Measurements from ENCODE around the gene TMEM117.

Gene TMEM117

DNA sequence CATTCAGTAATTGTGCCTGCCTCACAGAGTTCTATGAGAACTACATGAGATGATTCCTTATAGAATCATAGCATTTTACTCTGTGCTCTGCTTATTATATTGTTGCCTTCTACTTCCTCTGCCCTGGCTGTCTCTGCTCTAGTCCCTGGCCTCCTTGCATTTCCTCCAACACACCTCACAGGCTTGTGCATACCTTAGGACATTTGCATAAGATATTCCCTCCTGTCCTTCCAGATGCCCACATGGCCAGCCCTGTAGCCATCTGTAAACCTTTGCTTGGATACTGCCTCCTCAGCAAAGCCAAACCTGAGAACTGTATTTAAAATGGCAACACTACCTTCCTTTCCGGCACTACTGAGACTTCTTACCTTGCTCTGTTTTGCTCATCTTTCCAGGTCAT is 586.7 kb downstream of the TMEM117 start:
- no peak overlapping the region for H2AFZ ChIP-seq (ENCODE audit: low read depth)
- H3K27me3 ChIP-seq (ENCODE audit: insufficient read depth, low read depth): no peaks in the 10 kb centered on the region
- H3K27ac ChIP-seq: no peak overlapping the region
- no peak overlapping the region for H3K4me3 ChIP-seq (IDR thresholded peaks at IDR 0.05; ENCODE audit: insufficient read depth, low read depth, low read length)
- no peaks in the 10 kb centered on the region for H3K36me3 ChIP-seq (ENCODE audit: insufficient read depth)
- no peaks in the 10 kb centered on the region for H3K4me1 ChIP-seq (ENCODE audit: low read depth, poor library complexity, severe bottlenecking)
- H3K79me2 ChIP-seq (ENCODE audit: insufficient read depth, low read depth): no peaks in the 10 kb centered on the region
- H3K9ac ChIP-seq: no peak overlapping the region
- TF ChIP-seq, protein P1, sequence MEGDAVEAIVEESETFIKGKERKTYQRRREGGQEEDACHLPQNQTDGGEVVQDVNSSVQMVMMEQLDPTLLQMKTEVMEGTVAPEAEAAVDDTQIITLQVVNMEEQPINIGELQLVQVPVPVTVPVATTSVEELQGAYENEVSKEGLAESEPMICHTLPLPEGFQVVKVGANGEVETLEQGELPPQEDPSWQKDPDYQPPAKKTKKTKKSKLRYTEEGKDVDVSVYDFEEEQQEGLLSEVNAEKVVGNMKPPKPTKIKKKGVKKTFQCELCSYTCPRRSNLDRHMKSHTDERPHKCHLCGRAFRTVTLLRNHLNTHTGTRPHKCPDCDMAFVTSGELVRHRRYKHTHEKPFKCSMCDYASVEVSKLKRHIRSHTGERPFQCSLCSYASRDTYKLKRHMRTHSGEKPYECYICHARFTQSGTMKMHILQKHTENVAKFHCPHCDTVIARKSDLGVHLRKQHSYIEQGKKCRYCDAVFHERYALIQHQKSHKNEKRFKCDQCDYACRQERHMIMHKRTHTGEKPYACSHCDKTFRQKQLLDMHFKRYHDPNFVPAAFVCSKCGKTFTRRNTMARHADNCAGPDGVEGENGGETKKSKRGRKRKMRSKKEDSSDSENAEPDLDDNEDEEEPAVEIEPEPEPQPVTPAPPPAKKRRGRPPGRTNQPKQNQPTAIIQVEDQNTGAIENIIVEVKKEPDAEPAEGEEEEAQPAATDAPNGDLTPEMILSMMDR (conservative IDR thresholded peaks at IDR 0.05; ENCODE audit: low read depth, low read length): no peak
- H3K4me2 ChIP-seq: no peak overlapping the region
- no peaks in the 10 kb centered on the region for H4K20me1 ChIP-seq (ENCODE audit: insufficient read depth)

DNA sequence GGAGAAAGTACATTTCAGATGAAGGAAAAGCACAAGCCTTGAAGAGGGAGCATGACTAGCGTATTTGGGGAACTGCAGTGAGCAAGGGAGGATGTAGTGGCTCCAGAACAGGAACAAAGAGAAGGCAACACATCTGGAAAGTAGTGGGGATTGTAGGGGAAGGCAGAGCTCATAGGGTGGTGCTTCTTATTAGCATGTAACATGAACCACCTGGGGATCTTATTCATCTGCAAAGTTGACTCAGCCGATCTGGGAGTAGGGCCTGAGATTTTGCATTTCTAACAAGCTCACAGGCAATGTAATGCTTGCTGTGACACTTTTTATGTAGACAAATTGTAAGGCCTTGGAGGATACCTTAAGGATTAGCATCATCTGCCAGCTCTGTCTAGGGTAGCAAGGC is 592.9 kb downstream of the TMEM117 start:
- H3K27ac ChIP-seq: no peak overlapping the region
- no peak overlapping the region for H3K4me2 ChIP-seq
- H3K36me3 ChIP-seq (ENCODE audit: insufficient read depth): no peaks in the 10 kb centered on the region
- no peak overlapping the region for H3K4me3 ChIP-seq (IDR thresholded peaks at IDR 0.05; ENCODE audit: insufficient read depth, low read depth, low read length)
- H3K79me2 ChIP-seq (ENCODE audit: insufficient read depth, low read depth): no peaks in the 10 kb centered on the region
- H4K20me1 ChIP-seq (ENCODE audit: insufficient read depth): no peaks in the 10 kb centered on the region
- H3K4me1 ChIP-seq (ENCODE audit: low read depth, poor library complexity, severe bottlenecking): no peaks in the 10 kb centered on the region
- no peaks in the 10 kb centered on the region for H3K27me3 ChIP-seq (ENCODE audit: insufficient read depth, low read depth)
- no peak overlapping the region for H3K9ac ChIP-seq
- TF ChIP-seq, protein P1 (conservative IDR thresholded peaks at IDR 0.05; ENCODE audit: low read depth, low read length): no peak
- no peak overlapping the region for H2AFZ ChIP-seq (ENCODE audit: low read depth)

GRCh38 chr12:44431647-44432343 is 595.9 kb downstream of the TMEM117 start:
- Histone ChIP-seq H3K36me3 (ENCODE audit: insufficient read depth) (no peaks in the 10 kb centered on the region), H3K27me3 (ENCODE audit: insufficient read depth, low read depth) (no peaks in the 10 kb centered on the region)

GRCh38 chr12:44433659-44434058 is 597.8 kb downstream of the TMEM117 start:
- TF ChIP-seq, protein P1 (conservative IDR thresholded peaks at IDR 0.05; ENCODE audit: low read depth, low read length): no peak
- H3K27ac ChIP-seq: no peak overlapping the region
- no peaks in the 10 kb centered on the region for H3K36me3 ChIP-seq (ENCODE audit: insufficient read depth)
- H3K79me2 ChIP-seq (ENCODE audit: insufficient read depth, low read depth): no peaks in the 10 kb centered on the region
- H3K4me2 ChIP-seq: no peak overlapping the region
- H3K9ac ChIP-seq: no peak overlapping the region
- no peak overlapping the region for H2AFZ ChIP-seq (ENCODE audit: low read depth)
- no peaks in the 10 kb centered on the region for H4K20me1 ChIP-seq (ENCODE audit: insufficient read depth)
- H3K27me3 ChIP-seq (ENCODE audit: insufficient read depth, low read depth): no peaks in the 10 kb centered on the region
- no peaks in the 10 kb centered on the region for H3K4me1 ChIP-seq (ENCODE audit: low read depth, poor library complexity, severe bottlenecking)
- no peak overlapping the region for H3K4me3 ChIP-seq (IDR thresholded peaks at IDR 0.05; ENCODE audit: insufficient read depth, low read depth, low read length)

More at GRCh38 chr12:44431647-44432343, 595.9 kb downstream of the TMEM117 start:
- H3K4me3 ChIP-seq (IDR thresholded peaks at IDR 0.05; ENCODE audit: insufficient read depth, low read depth, low read length): no peak overlapping the region
- H4K20me1 ChIP-seq (ENCODE audit: insufficient read depth): no peaks in the 10 kb centered on the region
- H3K4me2 ChIP-seq: no peak overlapping the region
- no peak overlapping the region for H2AFZ ChIP-seq (ENCODE audit: low read depth)
- H3K9ac ChIP-seq: no peak overlapping the region
- no peaks in the 10 kb centered on the region for H3K4me1 ChIP-seq (ENCODE audit: low read depth, poor library complexity, severe bottlenecking)
- no peak overlapping the region for H3K27ac ChIP-seq
- no peaks in the 10 kb centered on the region for H3K79me2 ChIP-seq (ENCODE audit: insufficient read depth, low read depth)
- TF ChIP-seq, protein P1 (conservative IDR thresholded peaks at IDR 0.05; ENCODE audit: low read depth, low read length): no peak
